ENCODE data around the gene KRT6C.
"Not testable (repeated sequence)": the region's sequence is repeated elsewhere in the genome, so short reads cannot be mapped to it uniquely, and the experiment has no call there.

Gene KRT6C

GRCh38 chr12:52454411-52455201 lies 19.0 kb downstream of the KRT6C start:
- DNase-seq = no peak

GRCh38 chr12:52452101-52452500 lies 21.5 kb downstream of the KRT6C start, which contains the start of gene KRT6B:
Gene KRT6B (minus strand): TSS chr12:52452146. CDS start chr12:52452078, 68 bp downstream.
- no peak for DNase-seq

- no peak for DNase-seq
Observed at GRCh38 chr12:52448228-52448627, 25.4 kb downstream of the KRT6C start.

DNA sequence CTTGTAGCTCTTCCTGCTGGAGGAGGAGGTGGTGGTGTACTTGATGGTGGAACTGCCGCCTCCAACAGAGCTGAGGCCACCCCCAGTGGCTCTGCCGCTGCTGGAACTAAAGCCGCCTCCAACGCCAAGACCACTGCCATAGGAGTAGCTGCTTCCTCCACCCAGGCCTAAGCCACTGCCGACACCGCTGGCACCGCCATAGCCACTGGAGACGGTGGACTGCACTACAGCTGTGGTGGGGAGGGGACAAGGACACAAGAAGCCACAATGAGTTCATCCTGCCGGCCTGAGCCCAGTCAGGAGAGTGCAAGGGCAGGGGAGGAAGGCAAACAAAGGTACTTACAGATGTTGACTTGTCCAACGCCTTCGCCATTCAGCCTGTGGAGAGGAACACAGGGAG lies 26.4 kb downstream of the KRT6C start:
- DNase-seq = not testable (repeated sequence)

DNA sequence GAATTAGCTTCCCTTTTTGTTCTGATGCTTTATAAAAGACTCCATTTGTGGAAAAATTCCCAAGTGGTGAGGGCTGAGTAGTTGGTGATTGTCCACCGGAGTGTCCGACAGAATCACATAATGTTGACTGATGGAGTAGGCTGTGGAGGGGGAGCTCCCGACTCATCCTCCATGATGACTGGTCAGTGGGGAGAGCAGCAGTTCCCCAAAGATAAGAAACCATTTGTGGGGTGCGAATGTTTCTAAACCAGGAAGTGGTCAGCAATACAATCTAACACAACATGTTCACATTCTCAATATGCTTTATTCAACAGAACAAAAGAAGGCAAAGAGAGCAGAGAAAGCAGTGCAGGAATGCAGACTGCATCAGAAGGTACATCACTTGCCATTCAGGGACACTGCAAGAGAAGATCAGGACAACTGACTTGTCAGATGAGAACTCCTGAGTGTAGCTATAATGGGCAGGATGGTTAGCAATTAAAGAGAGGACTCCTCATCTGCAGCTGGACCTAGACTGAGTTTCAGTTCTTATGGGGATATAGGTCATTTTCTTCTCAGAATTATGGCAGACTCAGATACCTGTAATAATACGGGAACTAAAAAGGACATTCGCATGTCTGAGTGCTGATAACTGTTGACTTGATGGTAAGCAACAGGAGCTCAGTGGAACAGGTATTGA lies 27.1 kb downstream of the KRT6C start:
- DNase-seq = no peak

- no peak for DNase-seq
Observed at GRCh38 chr12:52445876-52446275, 27.7 kb downstream of the KRT6C start.

GRCh38 chr12:52444647-52445595 lies 28.7 kb downstream of the KRT6C start:
- no peak for DNase-seq

DNA sequence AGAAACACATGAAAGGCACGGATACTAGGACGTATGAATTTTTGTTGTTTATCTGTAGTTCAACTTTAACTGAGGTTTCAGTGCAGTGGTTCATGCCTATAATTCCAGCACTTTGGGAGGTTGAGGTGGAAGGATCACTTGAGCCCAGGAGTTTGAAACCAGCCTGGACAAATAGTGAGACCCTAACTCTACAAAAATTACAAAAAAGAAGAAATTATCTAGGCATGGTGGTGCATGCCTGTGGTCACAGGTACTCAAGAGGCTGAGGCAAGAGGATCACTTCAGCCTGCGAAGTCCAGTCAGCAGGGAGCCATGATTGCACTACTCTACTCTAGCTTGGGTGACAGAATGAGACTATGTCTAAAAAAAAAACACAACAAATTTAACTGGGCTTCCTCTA lies 29.6 kb downstream of the KRT6C start:
- DNase-seq = no peak

DNA sequence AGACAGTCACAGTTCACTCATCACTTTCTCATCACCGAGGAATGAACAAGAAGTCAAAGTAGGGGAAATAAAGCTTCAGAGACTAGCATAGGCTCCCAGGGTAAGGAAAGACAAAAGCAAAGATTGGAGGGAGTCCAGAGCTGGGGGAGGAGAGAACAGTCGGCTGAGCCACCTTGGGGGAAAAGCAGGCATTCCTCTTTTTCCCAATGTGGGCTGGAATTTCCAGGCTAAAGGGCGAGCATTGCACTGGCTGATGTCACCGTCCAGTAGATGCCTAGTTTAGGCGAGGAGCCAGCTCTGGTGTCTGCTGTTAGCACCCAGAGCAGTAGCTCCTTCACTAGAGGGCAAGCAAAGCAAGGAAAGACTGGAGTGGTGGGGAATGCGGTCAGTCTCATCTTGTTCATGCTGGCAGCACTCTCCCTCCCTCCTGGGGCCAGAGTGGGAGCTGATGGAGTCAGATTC lies 31.0 kb downstream of the KRT6C start:
- DNase-seq = no peak

GRCh38 chr12:52441320-52441911 lies 32.2 kb downstream of the KRT6C start:
- no peak for DNase-seq

DNA sequence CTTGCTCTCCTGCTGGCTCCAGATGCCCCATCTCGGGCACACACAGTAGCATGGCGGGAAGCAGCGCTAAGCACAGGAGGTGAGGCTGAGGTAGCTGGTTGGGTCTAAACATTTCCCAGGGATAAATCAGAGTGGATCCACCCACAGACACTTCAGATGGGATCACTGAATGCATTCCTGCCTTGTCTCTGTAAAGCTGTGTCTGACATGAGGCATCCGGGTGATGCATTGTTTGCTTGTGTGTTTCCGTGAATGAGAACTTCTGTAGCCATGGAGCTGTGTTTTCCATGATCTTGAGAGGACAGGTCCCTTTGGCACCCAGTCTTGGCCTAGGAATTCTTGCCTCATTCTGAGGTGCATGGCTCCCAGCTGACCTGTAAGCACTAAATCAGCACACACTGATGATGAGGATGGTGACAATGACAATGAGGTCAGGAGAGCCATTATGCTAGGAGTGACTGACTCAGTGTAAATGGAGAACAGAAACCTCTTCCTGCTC lies 32.7 kb downstream of the KRT6C start:
- no peak for DNase-seq

- no peak for DNase-seq
Observed at GRCh38 chr12:52439845-52440244, 33.8 kb downstream of the KRT6C start.

DNA sequence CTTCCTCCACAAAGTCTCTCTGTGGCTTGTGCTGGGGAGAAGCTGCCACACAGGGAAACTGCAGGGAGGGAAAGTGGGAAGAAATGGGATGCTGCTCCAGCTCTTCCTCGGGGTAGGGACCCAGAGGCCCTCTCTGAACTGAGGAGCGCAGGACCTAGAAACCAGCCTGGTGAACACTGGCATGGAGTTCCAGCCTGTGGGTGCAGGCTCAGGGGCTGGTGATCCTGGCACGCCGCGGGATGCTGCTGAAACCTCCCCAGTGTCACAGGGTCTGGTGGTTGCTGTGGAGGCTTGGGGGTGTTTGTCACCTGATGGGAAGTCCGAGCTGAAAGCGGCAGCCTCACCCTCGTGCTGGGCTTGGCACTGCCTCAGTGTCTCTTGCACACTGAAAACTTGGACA lies 34.2 kb downstream of the KRT6C start:
- no peak for DNase-seq

DNA sequence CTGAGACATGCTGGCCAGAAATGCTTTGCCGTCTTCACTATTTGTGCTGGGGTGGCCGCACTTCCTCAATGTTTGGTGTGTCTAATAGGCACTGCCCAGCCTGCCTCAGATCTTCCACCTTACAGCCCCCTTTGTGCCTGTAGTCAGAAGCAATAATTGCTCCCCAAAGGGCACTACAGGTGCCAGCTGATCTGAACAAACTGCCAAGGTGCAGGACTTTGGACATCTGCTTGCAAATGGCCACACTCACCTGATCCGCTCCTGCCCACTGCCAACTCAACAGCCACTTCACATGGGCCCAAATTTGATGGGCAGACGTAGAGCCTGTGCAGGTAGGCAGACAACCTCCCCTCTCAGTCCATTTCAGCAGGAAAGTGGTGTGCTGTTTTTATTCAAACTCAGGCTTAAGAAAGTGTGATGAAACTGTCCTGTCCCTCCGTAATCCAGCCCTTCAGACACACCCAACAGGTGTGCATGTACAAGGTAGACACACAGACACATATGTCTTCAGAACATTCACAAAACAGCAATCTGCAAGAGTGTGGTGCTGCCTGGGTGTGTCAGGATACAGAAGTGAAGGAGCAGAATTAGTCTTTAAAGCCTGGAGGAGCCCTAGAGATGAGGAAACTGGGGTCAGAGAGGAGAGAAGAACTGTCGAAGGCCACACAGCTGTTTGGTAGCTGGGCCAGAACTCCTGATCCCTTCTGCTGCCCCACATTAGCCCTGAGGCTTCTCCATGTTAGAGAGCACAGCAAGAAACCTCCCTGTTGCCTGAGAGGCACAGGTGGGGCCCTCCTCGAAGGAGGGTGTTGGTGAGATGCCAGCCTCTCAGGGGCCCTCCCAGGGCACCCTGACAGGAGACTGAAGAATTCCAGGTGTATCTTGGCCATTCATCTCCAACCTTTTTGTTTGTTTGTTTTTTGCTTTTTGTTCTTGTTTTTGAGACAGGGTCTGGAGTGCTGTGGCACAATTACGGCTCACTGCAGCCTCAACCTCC lies 35.0 kb downstream of the KRT6C start:
- DNase-seq = no peak

- DNase-seq = no peak
Observed at GRCh38 chr12:52437508-52437907, 36.1 kb downstream of the KRT6C start.

DNA sequence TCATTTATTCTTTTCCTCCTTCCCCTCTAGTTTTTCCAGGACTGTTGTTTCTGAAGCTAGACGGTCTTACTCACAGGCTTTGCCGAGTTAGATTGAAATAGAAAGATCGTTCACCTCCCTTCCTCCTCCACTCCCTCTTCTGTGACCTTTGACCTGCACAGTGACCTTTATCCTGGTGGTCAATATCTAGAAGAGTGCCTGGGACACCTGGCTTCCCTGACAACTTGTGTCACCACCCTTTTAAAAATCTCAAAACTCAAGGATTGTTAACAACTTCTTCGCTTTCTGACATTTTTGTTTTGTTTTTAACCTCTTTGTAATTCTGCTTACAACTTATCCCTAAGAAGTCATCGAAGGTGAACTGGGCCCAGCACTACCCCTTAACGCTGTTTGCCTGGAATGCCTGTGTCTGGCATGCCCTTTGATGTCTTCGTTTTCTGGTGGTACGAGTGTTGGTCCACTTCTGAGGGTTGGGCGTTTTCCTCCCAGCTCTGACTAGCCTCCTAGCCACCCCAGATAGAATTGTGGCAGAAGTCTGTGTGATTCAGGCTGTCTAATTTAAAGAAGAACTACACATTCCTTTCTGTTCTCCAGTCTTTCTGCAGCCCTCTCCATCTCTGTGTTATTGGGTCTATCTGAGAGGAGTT lies 36.7 kb downstream of the KRT6C start:
- DNase-seq = no peak

DNA sequence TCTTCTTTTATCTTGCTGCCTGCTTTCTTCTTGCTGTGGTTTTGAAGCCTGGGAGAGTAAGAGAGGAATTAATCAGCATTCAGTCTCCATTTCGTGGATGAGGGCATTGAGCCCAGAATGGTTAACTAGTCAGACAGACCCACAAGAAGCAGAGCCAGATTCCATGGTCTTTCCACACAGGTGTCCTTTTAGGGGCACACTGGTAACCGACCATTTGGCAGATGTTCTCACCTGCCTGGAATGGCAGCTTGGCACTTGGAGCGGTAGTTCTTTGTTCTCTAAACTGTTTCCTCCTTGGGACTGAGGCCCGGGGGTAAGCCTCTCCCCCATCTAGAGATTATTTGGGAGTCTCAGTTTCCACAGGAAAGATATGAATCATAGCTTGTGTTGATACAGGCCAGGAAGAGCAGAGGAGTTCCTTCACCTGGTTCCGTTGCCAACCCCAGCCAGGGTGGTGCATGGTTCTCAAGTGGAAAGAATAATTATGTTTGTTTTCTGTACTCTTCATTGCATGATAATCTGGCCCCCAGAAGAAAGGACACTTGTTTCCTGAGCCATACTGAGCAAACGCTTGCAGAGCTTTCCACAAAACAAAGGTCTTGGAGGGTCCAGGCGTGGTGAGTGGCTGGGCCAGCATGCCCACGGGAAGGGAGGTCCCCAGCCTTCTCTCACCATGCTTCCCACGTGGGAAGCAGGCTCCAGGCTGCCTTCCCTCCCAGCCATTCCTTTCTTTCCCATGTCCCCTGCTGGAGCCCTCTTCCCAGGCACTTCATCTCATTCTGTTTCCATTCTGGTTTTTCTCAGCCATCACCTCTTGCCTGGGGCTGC lies 37.4 kb downstream of the KRT6C start:
- DNase-seq = no peak

DNA sequence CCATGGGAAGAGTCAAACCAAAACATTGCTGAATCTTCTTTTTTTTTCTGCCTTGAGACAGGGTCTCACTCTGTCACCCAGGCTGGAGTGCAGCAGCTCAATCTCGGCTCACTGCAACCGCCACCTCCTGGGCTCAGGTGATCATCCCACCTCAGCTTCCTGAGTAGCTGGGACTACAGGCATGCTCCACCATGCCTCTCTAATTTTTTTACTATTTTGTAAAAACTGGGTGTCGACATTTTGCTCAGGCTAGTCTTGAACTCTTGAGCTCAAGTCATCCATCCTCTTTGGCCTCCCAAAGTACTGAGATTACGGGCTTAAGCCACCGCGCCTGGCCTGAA lies 38.0 kb downstream of the KRT6C start:
- DNase-seq = no peak

GRCh38 chr12:52434760-52435530 lies 38.7 kb downstream of the KRT6C start:
- DNase-seq = no peak
